ENCODE data around the gene SPRR5. TPM values are rescaled to one million over a fixed set of nuclear protein-coding genes. Genes with fewer than 3 reads are reported as not detected.

SPRR5 gene
- total RNA-seq, 1 experiment from 2014 or later = not detected

DNA sequence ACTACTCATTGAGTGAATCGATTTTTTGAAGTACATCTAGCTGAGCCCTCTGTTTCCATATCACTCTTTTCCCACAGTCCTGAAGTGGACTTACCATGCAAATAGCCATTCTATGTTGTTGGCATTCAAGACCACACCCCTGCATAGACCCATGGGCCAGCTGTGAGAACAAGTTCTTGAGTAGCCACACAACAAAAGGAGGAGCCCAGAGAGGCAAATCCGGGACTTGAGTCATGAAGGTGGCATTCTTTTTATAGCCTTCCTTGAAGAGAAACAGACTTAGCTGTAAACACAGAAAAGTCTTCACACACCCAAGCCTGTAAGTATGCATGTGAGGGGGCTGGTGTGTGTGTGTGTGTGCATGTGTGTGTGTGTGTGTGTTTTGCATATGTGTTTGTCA, 13.8 kb upstream of the SPRR5 start:
- Histone ChIP-seq H3K36me3 (ENCODE audit: insufficient read depth, low read length) (no peaks in the 10 kb centered on the region), H3K27ac (ENCODE audit: low read length) (no peak overlapping the region), H3K4me1 (ENCODE audit: low read length) (no peaks in the 10 kb centered on the region), H3K9me2 (replicated peaks; ENCODE audit: insufficient read depth, low read length) (no peaks in the 10 kb centered on the region), H3K9ac (ENCODE audit: low read length) (no peak overlapping the region), H3K27me3 (ENCODE audit: low read length) (no peaks in the 10 kb centered on the region), H4K20me1 (ENCODE audit: insufficient read depth, low read depth, low read length) (no peaks in the 10 kb centered on the region), H2AFZ (ENCODE audit: low read length) (no peak overlapping the region), H3K4me2 (ENCODE audit: low read depth, low read length, poor library complexity, severe bottlenecking) (no peak overlapping the region), H3K79me2 (ENCODE audit: low read length) (no peaks in the 10 kb centered on the region), H3K9me3 (ENCODE audit: low read length) (no peaks in the 10 kb centered on the region), H3K4me3 (ENCODE audit: low read length) (no peak overlapping the region)
- no peak for DNase-seq

DNA sequence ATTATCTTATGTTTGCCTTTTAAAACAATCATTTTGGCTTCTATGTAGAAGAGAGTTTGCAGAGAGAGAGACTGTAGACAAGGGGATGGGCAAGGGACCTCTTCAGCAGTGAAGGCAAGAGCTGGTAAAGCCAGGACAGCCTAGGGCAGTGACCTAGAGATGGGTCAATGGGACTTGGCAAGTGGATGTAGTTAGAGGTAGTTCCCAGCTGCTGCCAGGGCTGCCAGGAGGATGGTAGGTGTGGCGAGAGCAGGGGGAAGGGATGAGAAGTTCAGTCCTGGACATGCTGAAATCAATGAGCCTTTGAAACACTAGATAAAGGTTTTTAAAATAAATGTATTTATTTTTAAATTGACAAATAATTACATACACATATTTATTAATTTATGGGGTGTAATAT, 6.4 kb upstream of the SPRR5 start:
- H3K4me3 ChIP-seq (ENCODE audit: low read length) = no peak overlapping the region
- no peaks in the 10 kb centered on the region for H3K9me3 ChIP-seq (ENCODE audit: low read length)
- H3K27me3 ChIP-seq (ENCODE audit: low read length) = no peaks in the 10 kb centered on the region
- H3K4me2 ChIP-seq (ENCODE audit: low read depth, low read length, poor library complexity, severe bottlenecking) = no peak overlapping the region
- H2AFZ ChIP-seq (ENCODE audit: low read length) = no peak overlapping the region
- no peaks in the 10 kb centered on the region for H4K20me1 ChIP-seq (ENCODE audit: insufficient read depth, low read depth, low read length)
- no peak overlapping the region for H3K9ac ChIP-seq (ENCODE audit: low read length)
- no peaks in the 10 kb centered on the region for H3K36me3 ChIP-seq (ENCODE audit: insufficient read depth, low read length)
- DNase-seq = no peak
- H3K79me2 ChIP-seq (ENCODE audit: low read length) = no peaks in the 10 kb centered on the region
- no peak overlapping the region for H3K27ac ChIP-seq (ENCODE audit: low read length)
- H3K4me1 ChIP-seq (ENCODE audit: low read length) = no peaks in the 10 kb centered on the region
- no peaks in the 10 kb centered on the region for H3K9me2 ChIP-seq (replicated peaks; ENCODE audit: insufficient read depth, low read length)

DNA sequence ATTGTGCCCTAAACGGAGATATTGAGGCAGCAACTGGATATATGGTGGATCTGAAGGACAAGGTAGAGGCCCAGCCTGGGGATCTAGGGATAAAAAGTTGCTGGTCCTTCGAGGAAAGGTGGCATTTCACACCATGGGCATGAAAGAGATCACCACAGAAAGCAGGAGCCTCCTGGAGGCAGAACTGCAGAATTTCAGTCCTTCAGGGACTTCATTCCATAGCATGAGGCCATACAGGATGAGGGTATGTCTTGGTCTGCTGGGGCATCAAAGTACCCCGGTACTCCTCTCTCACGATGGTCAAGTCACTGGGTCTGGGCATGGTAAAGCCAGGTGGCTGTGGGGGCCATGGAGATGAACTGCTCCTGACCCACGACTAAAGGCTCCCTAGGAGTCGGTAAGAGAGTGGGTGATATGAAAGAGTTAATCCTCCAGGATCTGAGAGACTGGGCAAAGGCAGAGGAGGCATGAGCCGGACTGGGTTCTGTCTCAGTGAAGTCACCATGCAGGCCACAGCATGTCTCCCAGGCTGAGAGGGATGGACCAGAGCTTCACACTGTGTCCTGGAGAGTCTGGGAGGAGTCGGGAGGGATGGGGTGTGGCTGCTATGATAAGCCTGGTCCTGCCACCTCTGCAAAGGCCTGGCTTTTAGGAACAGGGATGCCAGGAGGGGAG, 5.8 kb upstream of the SPRR5 start:
- Histone ChIP-seq H3K79me2 (ENCODE audit: low read length) (no peaks in the 10 kb centered on the region), H3K9me3 (ENCODE audit: low read length) (no peaks in the 10 kb centered on the region), H3K9ac (ENCODE audit: low read length) (no peak overlapping the region), H3K4me1 (ENCODE audit: low read length) (no peaks in the 10 kb centered on the region), H3K4me2 (ENCODE audit: low read depth, low read length, poor library complexity, severe bottlenecking) (no peak overlapping the region), H4K20me1 (ENCODE audit: insufficient read depth, low read depth, low read length) (no peaks in the 10 kb centered on the region), H3K9me2 (replicated peaks; ENCODE audit: insufficient read depth, low read length) (no peaks in the 10 kb centered on the region), H3K27ac (ENCODE audit: low read length) (no peak overlapping the region), H2AFZ (ENCODE audit: low read length) (no peak overlapping the region), H3K36me3 (ENCODE audit: insufficient read depth, low read length) (no peaks in the 10 kb centered on the region), H3K4me3 (ENCODE audit: low read length) (no peak overlapping the region), H3K27me3 (ENCODE audit: low read length) (no peaks in the 10 kb centered on the region)
- no peak for DNase-seq

DNA sequence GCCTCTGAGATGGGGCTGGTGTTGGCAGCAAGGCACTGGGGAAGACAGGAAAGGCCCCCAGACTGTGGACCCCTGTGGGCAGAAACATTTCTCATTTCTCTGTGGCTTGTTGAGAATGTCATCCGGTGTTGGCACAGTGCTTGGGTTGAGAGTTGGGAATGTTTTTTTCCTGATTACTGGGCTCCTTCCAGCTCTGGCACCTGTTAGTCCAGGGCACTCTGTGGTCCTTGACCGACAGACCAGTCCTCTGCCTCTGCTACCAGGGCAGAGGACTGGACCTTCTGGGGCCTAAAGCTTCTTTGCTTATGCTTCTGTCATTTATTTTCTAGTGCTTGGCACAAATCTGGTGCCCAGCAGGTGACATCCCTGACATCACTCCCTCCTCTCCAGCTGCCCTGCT, 4.8 kb upstream of the SPRR5 start:
- Histone ChIP-seq H3K9ac (ENCODE audit: low read length) (no peak overlapping the region), H3K36me3 (ENCODE audit: insufficient read depth, low read length) (no peaks in the 10 kb centered on the region), H3K4me3 (ENCODE audit: low read length) (no peak overlapping the region), H3K27ac (ENCODE audit: low read length) (no peak overlapping the region), H3K4me2 (ENCODE audit: low read depth, low read length, poor library complexity, severe bottlenecking) (no peak overlapping the region), H3K79me2 (ENCODE audit: low read length) (no peaks in the 10 kb centered on the region), H3K9me3 (ENCODE audit: low read length) (no peaks in the 10 kb centered on the region), H3K9me2 (replicated peaks; ENCODE audit: insufficient read depth, low read length) (no peaks in the 10 kb centered on the region), H3K27me3 (ENCODE audit: low read length) (no peaks in the 10 kb centered on the region), H2AFZ (ENCODE audit: low read length) (no peak overlapping the region), H4K20me1 (ENCODE audit: insufficient read depth, low read depth, low read length) (no peaks in the 10 kb centered on the region), H3K4me1 (ENCODE audit: low read length) (no peaks in the 10 kb centered on the region)
- DNase-seq = no peak

DNA sequence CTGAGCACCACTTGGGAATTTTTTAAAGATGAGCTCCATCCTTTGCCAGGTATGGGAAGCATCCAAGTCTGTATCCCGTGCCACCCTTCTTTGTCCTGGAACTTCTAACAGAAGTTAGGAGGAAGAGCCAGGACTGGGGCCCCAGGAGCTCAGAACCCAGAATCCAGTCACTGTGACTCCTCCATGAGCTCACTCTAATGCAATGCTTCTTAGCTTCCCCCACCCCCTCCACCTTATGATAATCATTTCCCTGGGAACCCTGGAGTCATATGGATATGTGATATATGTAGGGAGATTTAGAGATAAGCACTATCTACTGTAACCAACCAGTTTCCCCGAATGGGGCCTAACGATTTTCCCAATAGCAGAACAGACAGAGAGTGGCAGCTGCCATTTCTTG, 758 bp upstream of the SPRR5 start:
- no peaks in the 10 kb centered on the region for H3K36me3 ChIP-seq (ENCODE audit: insufficient read depth, low read length)
- no peaks in the 10 kb centered on the region for H3K79me2 ChIP-seq (ENCODE audit: low read length)
- no peak overlapping the region for H3K4me3 ChIP-seq (ENCODE audit: low read length)

DNA sequence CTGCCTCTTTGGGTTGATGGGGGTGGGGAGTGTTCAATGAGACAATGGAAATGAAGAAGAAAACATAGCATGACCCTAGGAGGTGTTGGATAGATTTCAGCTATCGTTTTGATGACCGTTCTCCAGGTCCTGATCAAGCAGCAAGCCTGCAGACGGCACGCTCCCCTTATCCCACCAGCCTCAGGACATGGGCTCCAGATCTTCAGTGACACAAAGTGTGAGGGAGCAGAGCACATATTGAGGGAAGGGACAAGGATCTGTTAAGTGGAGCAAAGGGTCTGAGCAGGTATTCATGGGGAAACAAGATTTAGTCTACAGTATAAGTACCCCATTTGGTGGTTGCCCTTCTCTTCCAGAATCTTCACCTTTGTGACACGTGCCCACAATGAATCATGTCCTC, 4.7 kb downstream of the SPRR5 start:
- Histone ChIP-seq H3K79me2 (ENCODE audit: low read length) (no peaks in the 10 kb centered on the region), H3K9me3 (ENCODE audit: low read length) (no peaks in the 10 kb centered on the region), H3K4me1 (ENCODE audit: low read length) (no peaks in the 10 kb centered on the region), H3K4me3 (ENCODE audit: low read length) (no peak overlapping the region), H3K36me3 (ENCODE audit: insufficient read depth, low read length) (no peaks in the 10 kb centered on the region), H3K4me2 (ENCODE audit: low read depth, low read length, poor library complexity, severe bottlenecking) (no peak overlapping the region), H2AFZ (ENCODE audit: low read length) (no peak overlapping the region), H3K27me3 (ENCODE audit: low read length) (no peaks in the 10 kb centered on the region), H3K9ac (ENCODE audit: low read length) (no peak overlapping the region), H3K9me2 (replicated peaks; ENCODE audit: insufficient read depth, low read length) (no peaks in the 10 kb centered on the region), H3K27ac (ENCODE audit: low read length) (no peak overlapping the region), H4K20me1 (ENCODE audit: insufficient read depth, low read depth, low read length) (no peaks in the 10 kb centered on the region)
- no peak for DNase-seq

More for the DNA sequence above, 758 bp upstream of the SPRR5 start:
- Histone ChIP-seq H3K9ac (ENCODE audit: low read length) (no peak overlapping the region), H3K27ac (ENCODE audit: low read length) (no peak overlapping the region), H4K20me1 (ENCODE audit: insufficient read depth, low read depth, low read length) (no peaks in the 10 kb centered on the region), H3K4me2 (ENCODE audit: low read depth, low read length, poor library complexity, severe bottlenecking) (no peak overlapping the region), H3K9me3 (ENCODE audit: low read length) (no peaks in the 10 kb centered on the region), H3K27me3 (ENCODE audit: low read length) (no peaks in the 10 kb centered on the region), H3K4me1 (ENCODE audit: low read length) (no peaks in the 10 kb centered on the region), H2AFZ (ENCODE audit: low read length) (no peak overlapping the region), H3K9me2 (replicated peaks; ENCODE audit: insufficient read depth, low read length) (no peaks in the 10 kb centered on the region)
- DNase-seq = no peak

DNA sequence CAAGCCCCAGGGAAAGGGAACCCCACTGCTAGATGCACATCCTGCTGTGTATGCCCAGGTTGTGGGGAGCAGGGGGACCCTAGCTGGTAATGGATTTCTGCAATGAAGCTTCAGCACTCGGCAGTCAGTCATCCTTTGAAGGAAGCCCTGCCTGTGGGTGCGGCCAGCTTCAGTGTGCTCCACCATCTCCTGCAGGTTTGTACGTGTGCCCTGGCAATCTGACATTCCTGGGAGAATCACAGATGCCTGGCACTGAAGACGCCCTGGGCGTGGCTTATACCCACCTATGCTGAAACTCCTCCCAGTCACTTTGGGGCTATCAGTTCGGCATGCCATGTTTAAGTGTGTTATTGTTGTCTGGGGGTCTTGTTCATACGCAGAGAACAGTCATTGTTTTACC, 6.8 kb downstream of the SPRR5 start:
- no peak for DNase-seq
- no peaks in the 10 kb centered on the region for H3K27me3 ChIP-seq (ENCODE audit: low read length)
- H3K4me2 ChIP-seq (ENCODE audit: low read depth, low read length, poor library complexity, severe bottlenecking) = no peak overlapping the region

DNA sequence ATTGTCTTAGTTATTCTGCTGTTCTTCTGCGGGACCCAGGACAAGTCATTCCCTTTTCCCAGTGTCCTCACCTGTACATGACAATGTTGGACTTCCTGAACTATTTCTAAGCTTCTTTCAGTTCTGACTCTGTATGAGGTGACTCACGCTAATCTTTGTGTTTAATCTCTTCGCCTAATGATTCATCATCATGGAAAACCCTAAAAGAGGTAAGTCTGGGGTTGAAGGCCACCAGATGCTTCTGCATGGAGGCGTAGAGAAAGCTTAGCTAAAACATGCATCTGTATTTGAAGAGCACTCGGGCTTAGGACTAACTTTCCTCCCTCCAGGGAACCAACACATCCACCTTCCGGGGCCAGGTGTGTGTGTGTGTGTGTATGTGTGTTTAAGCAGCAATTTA, 7.4 kb downstream of the SPRR5 start:
- H3K79me2 ChIP-seq (ENCODE audit: low read length) = no peaks in the 10 kb centered on the region
- H3K9me2 ChIP-seq (replicated peaks; ENCODE audit: insufficient read depth, low read length) = no peaks in the 10 kb centered on the region
- DNase-seq = no peak
- no peak overlapping the region for H3K27ac ChIP-seq (ENCODE audit: low read length)
- no peaks in the 10 kb centered on the region for H3K36me3 ChIP-seq (ENCODE audit: insufficient read depth, low read length)
- no peaks in the 10 kb centered on the region for H3K27me3 ChIP-seq (ENCODE audit: low read length)
- H2AFZ ChIP-seq (ENCODE audit: low read length) = no peak overlapping the region
- H3K9ac ChIP-seq (ENCODE audit: low read length) = no peak overlapping the region
- no peak overlapping the region for H3K4me2 ChIP-seq (ENCODE audit: low read depth, low read length, poor library complexity, severe bottlenecking)
- no peaks in the 10 kb centered on the region for H3K4me1 ChIP-seq (ENCODE audit: low read length)
- H3K4me3 ChIP-seq (ENCODE audit: low read length) = no peak overlapping the region
- no peaks in the 10 kb centered on the region for H4K20me1 ChIP-seq (ENCODE audit: insufficient read depth, low read depth, low read length)
- no peaks in the 10 kb centered on the region for H3K9me3 ChIP-seq (ENCODE audit: low read length)

More for the DNA sequence above, 6.8 kb downstream of the SPRR5 start:
- no peaks in the 10 kb centered on the region for H3K79me2 ChIP-seq (ENCODE audit: low read length)
- no peak overlapping the region for H3K9ac ChIP-seq (ENCODE audit: low read length)
- no peak overlapping the region for H2AFZ ChIP-seq (ENCODE audit: low read length)
- no peaks in the 10 kb centered on the region for H3K4me1 ChIP-seq (ENCODE audit: low read length)
- H3K4me3 ChIP-seq (ENCODE audit: low read length) = no peak overlapping the region
- H3K9me3 ChIP-seq (ENCODE audit: low read length) = no peaks in the 10 kb centered on the region
- no peak overlapping the region for H3K27ac ChIP-seq (ENCODE audit: low read length)
- no peaks in the 10 kb centered on the region for H4K20me1 ChIP-seq (ENCODE audit: insufficient read depth, low read depth, low read length)
- H3K9me2 ChIP-seq (replicated peaks; ENCODE audit: insufficient read depth, low read length) = no peaks in the 10 kb centered on the region
- no peaks in the 10 kb centered on the region for H3K36me3 ChIP-seq (ENCODE audit: insufficient read depth, low read length)

DNA sequence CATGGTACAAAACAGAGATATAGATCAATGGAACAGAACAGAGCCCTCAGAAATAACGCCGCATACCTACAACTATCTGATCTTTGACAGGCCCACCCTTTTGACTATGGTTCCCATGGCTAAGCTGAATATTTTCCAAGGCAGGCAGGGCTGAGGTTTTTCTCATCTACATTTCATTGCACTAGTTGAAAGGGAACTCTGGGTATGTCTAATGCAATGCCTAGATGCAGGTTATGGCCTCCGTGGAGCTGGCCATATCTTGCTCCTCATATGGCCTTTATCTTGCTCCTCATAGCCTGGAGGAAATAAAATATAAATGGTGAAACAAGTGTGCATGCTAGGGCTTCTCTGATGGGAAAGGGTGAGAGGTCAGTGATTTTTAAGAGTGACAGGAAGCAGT, 10.6 kb downstream of the SPRR5 start:
- Histone ChIP-seq H3K27me3 (ENCODE audit: low read length) (no peaks in the 10 kb centered on the region), H3K9me2 (replicated peaks; ENCODE audit: insufficient read depth, low read length) (no peaks in the 10 kb centered on the region), H3K9me3 (ENCODE audit: low read length) (no peaks in the 10 kb centered on the region), H3K4me3 (ENCODE audit: low read length) (no peak overlapping the region), H3K4me1 (ENCODE audit: low read length) (peaks cover 9% of the 10 kb centered on the region), H3K36me3 (ENCODE audit: insufficient read depth, low read length) (no peaks in the 10 kb centered on the region), H3K79me2 (ENCODE audit: low read length) (no peaks in the 10 kb centered on the region), H3K4me2 (ENCODE audit: low read depth, low read length, poor library complexity, severe bottlenecking) (no peak overlapping the region), H2AFZ (ENCODE audit: low read length) (no peak overlapping the region), H4K20me1 (ENCODE audit: insufficient read depth, low read depth, low read length) (no peaks in the 10 kb centered on the region), H3K9ac (ENCODE audit: low read length) (no peak overlapping the region), H3K27ac (ENCODE audit: low read length) (no peak overlapping the region)
- no peak for DNase-seq
